OCI-LY3 (cell line): Measurements from ENCODE around the gene NR1H4.

Experiments used
- H2AFZ ChIP-seq: fragments of 200-600, 300-600 bp; shearing (Covaris generic); 2 replicates; pipeline ENCODE4 v1.6.0; 2014; ENCODE audit warnings: antibody characterized with exemption, low read depth, low read length
- H3K27ac ChIP-seq: fragments of 200-600, 300-600 bp; sonication (generic); 2 replicates; pipeline ENCODE4 v1.5.1; 2014; ENCODE audit warnings: mild to moderate bottlenecking, low read length, moderate library complexity, mixed read lengths
- H3K27me3 ChIP-seq: fragments of 200-600, 300-600 bp; sonication (generic); 2 replicates; pipeline ENCODE4 v1.6.1; 2014; ENCODE audit warnings: low read depth, low read length, mixed read lengths
- H3K36me3 ChIP-seq: fragments of 200-600, 300-600 bp; sonication (generic); replicated peaks from 2 replicates; pipeline ENCODE3; 2014; ENCODE audit warnings: low read depth, low read length, mixed read lengths
- H3K4me1 ChIP-seq: fragments of 300-600, 200-600 bp; sonication (generic); 2 replicates; pipeline ENCODE4 v1.6.1; 2014; ENCODE audit warnings: low read length, mixed read lengths
- H3K4me2 ChIP-seq: fragments of 200-600, 300-600 bp; sonication (generic); 2 replicates; pipeline ENCODE4 v1.6.1; 2014; ENCODE audit warnings: low read length, mixed read lengths
- H3K4me3 ChIP-seq: fragments of 300-600, 200-600 bp; sonication (generic); 2 replicates; pipeline ENCODE4 v1.5.1; 2014; ENCODE audit warnings: antibody characterized with exemption, mild to moderate bottlenecking, low read length, moderate library complexity
- H3K79me2 ChIP-seq: fragments of 300-600, 200-600 bp; shearing (Covaris generic); 2 replicates; pipeline ENCODE4 v1.6.1; 2014; ENCODE audit warnings: mild to moderate bottlenecking, low read length, mixed read lengths
- H3K9ac ChIP-seq: fragments of 300-600, 200-600 bp; shearing (Covaris generic); 2 replicates; pipeline ENCODE4 v1.6.0; 2014; ENCODE audit warnings: mild to moderate bottlenecking, low read length, moderate library complexity
- H3K9me3 ChIP-seq: fragments of 200-600, 300-600 bp; shearing (Covaris generic); 2 replicates; pipeline ENCODE4 v1.6.1; 2014; ENCODE audit warnings: low read length, mixed read lengths; ENCODE audit not compliant: insufficient read depth
- H4K20me1 ChIP-seq: fragments of 200-600, 300-600 bp; sonication (generic); 2 replicates; pipeline ENCODE4 v1.6.1; 2016; ENCODE audit warnings: low read length, mixed read lengths; ENCODE audit not compliant: insufficient read depth
- EZH2phosphoT487 ChIP-seq: fragments of 200-600 bp; shearing (Covaris generic); IDR thresholded peaks from 2 replicates; pipeline ENCODE4 v1.6.1; 2018; ENCODE audit warnings: antibody characterized with exemption, mixed run types, low read depth
- TF ChIP-seq, protein P1 (sequence below): fragments of 200-600, 300-600 bp; sonication (generic); IDR thresholded peaks from 2 replicates; pipeline ENCODE4 v1.5.1; 2014; ENCODE audit warnings: antibody characterized with exemption, low read length, low read depth

NR1H4 gene

DNA sequence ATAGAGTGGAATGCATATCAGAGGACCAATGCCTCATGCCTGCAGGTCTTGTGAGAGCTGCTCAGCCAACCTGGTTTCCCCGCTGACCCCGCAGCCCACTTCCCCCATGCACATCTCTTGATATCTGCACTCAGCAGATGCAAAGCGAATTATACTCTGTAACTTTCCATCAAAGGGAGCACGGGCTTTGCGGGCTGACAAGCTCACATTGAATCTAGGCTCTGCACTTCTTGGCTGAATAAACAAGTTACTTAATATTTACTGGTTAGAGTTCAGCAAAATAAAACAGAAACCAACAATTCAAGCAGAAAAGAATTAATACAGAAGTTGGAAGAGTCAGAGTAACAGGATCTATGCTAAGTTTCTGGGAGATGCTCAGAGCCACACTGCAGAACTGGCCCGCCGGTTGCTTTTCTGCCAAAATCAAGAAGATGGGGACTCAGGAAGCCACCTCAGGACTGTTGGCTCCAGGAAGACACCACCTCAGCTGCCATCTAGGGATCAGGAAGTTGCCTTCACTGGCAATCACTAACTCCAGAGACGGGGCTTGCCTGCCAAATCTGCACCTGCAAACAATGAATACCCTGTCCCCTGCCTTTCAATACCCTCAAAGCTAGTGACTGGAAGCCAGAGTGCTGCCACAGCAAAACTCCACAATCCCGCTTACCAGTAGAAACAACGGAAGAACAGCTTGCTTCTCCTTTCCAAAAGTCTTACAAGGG lies 46.5 kb downstream of the NR1H4 start:
- TF ChIP-seq, protein P1, sequence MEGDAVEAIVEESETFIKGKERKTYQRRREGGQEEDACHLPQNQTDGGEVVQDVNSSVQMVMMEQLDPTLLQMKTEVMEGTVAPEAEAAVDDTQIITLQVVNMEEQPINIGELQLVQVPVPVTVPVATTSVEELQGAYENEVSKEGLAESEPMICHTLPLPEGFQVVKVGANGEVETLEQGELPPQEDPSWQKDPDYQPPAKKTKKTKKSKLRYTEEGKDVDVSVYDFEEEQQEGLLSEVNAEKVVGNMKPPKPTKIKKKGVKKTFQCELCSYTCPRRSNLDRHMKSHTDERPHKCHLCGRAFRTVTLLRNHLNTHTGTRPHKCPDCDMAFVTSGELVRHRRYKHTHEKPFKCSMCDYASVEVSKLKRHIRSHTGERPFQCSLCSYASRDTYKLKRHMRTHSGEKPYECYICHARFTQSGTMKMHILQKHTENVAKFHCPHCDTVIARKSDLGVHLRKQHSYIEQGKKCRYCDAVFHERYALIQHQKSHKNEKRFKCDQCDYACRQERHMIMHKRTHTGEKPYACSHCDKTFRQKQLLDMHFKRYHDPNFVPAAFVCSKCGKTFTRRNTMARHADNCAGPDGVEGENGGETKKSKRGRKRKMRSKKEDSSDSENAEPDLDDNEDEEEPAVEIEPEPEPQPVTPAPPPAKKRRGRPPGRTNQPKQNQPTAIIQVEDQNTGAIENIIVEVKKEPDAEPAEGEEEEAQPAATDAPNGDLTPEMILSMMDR, result no peak
- no peak for TF ChIP-seq EZH2phosphoT487
- Histone ChIP-seq H3K4me2 (no peak overlapping the region), H4K20me1 (no peaks in the 10 kb centered on the region), H3K27ac (no peak overlapping the region), H3K4me3 (no peak overlapping the region), H2AFZ (no peak overlapping the region), H3K4me1 (no peaks in the 10 kb centered on the region), H3K9me3 (no peaks in the 10 kb centered on the region), H3K36me3 (no peaks in the 10 kb centered on the region), H3K9ac (no peak overlapping the region), H3K79me2 (no peaks in the 10 kb centered on the region), H3K27me3 (peaks cover 29% of the 10 kb centered on the region)

DNA sequence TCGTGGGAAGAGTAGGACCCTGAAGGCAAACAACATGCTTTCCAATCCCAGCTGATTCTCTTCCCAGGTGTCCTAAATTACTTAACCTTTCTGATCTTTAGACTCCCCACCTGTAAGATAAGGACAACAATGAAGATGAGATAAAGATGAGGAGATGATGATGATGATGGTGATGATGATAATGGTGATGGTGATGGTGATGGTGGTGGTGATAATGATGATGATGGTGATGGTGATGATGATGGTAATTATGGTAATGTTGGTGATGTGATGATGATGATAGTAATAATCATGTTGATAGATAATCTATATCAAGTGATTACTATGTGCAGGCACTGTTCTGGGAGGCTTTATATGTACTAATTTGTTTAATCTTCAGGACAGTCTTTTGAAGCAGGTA lies 48.3 kb downstream of the NR1H4 start:
- no peak overlapping the region for H3K4me2 ChIP-seq
- no peaks in the 10 kb centered on the region for H4K20me1 ChIP-seq
- no peak overlapping the region for H2AFZ ChIP-seq
- no peak overlapping the region for H3K27ac ChIP-seq
- no peaks in the 10 kb centered on the region for H3K36me3 ChIP-seq
- H3K9ac ChIP-seq, result no peak overlapping the region
- no peaks in the 10 kb centered on the region for H3K79me2 ChIP-seq
- no peaks in the 10 kb centered on the region for H3K9me3 ChIP-seq
- peaks cover 29% of the 10 kb centered on the region for H3K27me3 ChIP-seq
- H3K4me3 ChIP-seq, result no peak overlapping the region
- no peaks in the 10 kb centered on the region for H3K4me1 ChIP-seq
- no peak for TF ChIP-seq EZH2phosphoT487
- TF ChIP-seq, protein P1, result no peak

DNA sequence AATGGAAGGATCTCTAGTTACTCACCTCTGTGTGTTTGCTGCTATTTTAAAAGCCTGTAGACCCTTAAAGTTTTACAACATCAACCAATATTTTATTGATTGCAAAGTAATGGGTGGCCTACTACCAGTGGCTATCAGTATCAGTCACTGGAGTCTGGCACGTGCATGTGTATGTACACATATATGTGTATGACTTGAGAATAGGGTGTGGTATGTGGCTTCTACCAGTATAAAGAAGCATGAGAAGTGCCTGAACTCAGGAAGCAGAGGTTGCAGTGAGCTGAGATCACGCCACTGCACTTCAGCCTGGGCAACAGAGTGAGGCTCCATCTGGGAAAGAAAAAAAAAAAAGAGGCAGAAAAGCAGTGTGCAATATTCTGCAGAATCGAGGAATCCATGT lies 54.4 kb downstream of the NR1H4 start:
- Histone ChIP-seq H3K36me3 (no peaks in the 10 kb centered on the region), H2AFZ (no peak overlapping the region), H3K9ac (no peak overlapping the region), H3K4me2 (no peak overlapping the region), H3K4me1 (no peaks in the 10 kb centered on the region), H3K27me3 (peaks cover 49% of the 10 kb centered on the region), H3K4me3 (no peak overlapping the region), H3K27ac (no peak overlapping the region), H4K20me1 (no peaks in the 10 kb centered on the region), H3K9me3 (no peaks in the 10 kb centered on the region), H3K79me2 (no peaks in the 10 kb centered on the region)
- TF ChIP-seq, protein P1, result no peak
- no peak for TF ChIP-seq EZH2phosphoT487

DNA sequence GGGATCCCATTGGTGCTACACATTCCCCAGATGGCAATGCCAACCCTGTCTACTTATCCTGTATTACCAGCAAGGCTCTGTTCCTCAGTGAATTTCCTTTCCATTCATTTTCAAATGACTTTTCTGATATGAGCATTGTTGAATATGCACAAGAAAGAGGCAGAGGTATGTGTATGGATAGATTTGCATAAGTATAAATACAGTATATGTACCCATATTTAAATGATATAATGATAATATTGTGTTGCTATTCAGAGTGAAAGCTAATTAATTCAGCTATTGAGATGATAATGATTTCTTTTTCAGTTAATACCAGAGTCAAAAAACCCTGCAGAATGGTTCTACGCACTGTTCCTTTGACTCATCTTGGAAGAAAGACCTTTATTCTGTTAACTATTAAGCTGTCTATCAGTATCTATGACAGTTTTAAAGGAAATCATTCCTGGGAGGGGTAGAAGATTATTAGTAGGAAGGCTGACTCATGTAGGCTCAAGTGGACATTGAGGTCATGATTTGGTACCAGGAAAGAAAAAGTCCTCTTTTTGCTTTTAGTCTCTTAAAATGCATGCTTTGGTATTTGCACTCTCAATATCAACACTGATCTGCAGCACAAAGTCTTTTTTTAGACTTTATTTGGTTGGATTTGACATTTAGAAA lies 54.9 kb downstream of the NR1H4 start:
- Histone ChIP-seq H3K36me3 (no peaks in the 10 kb centered on the region), H4K20me1 (no peaks in the 10 kb centered on the region), H3K27ac (no peak overlapping the region), H3K4me1 (no peaks in the 10 kb centered on the region), H3K79me2 (no peaks in the 10 kb centered on the region), H3K9ac (no peak overlapping the region), H3K9me3 (no peaks in the 10 kb centered on the region), H2AFZ (no peak overlapping the region), H3K4me2 (no peak overlapping the region), H3K27me3 (peaks cover 49% of the 10 kb centered on the region), H3K4me3 (no peak overlapping the region)
- TF ChIP-seq EZH2phosphoT487, result no peak
- TF ChIP-seq, protein P1, result no peak
